Measurements from ENCODE around the gene RAB3A.

RAB3A gene

DNA sequence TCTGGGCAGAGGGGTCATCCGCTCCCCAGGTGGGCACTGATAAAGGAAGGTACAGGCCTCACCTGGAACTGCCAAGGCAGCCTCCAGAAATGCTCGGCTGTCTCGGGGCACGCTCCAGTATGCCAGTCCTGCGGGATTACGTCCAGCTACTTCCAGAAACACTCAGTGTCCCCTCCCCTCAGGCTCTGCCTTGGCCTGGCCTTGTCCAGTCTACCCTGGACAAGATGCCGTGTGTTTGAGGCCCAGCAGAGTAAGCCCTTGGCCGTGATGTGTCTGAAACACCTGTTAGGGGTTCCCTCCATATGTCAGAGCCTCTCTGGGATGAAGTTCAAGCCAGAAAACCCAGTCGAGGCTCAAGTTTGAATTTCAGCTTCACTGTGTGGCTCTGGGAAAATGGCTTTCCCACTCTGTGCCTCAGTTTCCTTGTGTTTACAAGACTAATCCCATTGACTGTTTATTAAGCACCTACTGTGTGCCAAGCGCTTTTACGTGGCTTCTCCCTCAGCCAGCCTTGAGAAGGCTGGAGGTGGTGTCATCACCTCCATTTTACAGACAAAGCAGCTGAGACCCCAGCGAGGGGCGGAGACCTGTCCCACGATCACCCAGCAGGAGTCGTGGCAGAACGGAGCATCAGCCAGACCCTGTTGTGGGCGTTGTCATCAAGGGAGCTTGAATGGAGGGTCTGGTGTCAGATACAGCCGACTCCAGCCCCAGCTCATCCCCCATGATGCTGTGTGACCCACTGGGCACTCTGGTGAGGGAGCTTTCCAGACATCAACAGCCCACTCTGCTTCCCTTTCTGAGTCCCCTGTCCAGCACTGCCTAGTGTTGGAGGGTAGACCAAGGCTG lies 52.8 kb downstream of the RAB3A start:
- DNase-seq (ENCODE audit: low read depth): no peak

DNA sequence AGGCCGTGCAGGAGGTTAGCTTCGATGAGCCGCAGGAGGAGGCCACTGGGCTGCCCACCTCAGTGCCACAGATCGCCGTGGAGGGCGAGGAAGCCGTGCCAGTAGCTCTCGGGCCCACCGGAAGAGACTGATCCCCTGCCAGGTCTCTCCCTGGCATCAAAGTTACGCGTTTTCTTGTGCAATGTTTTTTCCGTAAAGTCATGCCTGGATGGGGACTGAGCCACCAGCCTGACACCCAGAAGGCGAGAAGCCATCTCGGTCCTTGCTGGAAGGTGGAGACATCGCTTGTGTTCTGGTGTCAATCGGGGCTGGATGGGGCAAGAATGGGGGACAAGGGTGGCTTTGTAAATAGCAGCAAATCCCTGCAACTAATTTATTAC lies 54.3 kb downstream of the RAB3A start:
- DNase-seq (ENCODE audit: low read depth): no peak

DNA sequence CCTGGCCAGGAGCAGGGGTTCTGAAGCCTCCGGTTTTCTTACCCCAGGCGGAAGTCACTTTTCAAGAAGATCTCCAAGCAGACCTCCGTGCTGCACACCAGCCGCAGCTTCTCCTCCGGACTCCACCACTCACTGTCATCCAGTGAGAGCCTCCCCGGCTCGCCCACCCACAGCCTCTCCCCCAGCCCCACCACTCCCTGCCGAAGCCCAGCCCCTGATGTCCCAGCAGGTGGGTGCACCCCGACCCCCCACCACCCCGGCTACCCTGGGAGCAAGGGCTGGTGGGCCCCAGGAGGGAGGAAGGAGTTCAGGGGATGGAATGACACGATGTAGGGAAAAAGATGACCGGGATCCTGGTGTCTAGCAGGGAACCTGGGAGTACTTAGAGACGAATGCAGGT lies 56.4 kb downstream of the RAB3A start:
- no peak for DNase-seq (ENCODE audit: low read depth)
